ENCODE results near the gene C5orf34.
"Not testable (repeated sequence)": the region's sequence is repeated elsewhere in the genome, so short reads cannot be mapped to it uniquely, and the experiment has no call there.

The C5orf34 gene, protein sequence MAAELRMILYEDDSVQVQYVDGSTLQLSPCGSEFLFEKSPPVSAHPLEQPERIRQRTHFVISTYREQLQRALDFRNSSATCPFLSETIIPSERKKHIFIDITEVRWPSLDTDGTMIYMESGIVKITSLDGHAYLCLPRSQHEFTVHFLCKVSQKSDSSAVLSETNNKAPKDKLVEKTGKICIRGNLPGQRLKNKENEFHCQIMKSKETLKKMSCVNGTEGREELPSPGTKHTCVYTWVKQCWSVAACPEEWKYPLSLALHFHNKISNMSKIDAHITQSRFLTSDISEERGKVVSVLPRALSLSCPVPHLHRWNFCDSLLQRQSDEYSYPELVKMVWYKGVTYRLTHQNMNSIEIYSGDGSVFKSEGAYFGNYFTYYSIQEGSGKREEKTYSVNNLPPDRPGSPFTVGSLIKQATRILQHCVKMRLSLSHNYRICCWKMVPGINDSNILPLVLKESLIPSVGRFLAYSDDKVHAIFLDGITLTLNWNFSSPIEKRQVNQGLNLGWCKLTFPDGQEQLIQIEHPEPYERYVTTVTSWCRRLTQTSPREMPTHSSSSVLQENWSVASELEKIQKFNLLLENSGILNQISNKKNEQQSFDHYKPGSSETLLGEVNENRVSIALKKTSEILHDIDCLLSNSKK

DNA sequence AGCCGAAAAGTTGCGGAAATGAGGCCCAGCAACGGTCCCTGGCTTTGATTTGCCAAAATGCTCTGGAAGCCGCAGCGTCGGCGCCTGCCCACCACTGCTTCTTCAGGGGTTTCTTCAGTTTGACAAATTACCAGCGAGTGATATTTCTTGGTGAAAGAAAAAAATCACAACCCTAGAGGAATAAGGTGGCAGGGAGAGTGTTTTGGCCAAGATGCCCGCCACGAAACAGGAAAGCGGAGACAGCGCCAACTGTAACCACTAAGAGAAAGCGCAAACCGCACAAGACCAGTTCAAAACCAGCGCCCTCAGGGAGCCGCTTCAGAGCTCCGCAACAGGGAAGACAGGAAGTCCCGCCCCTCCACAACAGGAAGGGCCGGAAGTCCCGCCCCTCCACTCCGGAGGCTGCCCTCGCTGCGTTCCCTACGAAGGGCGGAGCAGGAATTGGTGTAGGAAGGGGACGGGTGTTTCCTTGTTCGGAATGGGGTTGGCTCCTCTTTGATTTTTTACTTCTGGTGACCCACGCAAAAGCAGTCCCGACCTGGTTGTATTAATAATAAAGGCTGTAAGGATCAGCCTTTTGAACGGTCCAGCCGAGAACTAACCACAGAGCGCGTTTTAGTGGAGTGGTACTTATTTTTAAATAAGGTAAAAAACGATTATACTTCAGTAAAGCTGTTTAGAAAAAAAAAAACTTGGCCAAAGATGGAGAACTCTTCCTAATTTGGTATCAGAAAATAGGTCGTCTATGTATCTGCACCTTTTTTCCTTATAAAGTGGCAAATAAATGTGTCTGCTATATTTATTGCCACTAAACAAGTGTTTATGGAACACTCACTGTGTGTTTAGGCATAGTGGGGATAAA is at the start of gene C5orf34:
Gene C5orf34, minus strand, starts transcription at position 333 of the 862 bp plus-strand sequence. CDS start 5,809 bp downstream, outside the sequence.
- DNase-seq (ENCODE audit: low read depth), result peak; percentile 97
- TF ChIP-seq, protein P1, sequence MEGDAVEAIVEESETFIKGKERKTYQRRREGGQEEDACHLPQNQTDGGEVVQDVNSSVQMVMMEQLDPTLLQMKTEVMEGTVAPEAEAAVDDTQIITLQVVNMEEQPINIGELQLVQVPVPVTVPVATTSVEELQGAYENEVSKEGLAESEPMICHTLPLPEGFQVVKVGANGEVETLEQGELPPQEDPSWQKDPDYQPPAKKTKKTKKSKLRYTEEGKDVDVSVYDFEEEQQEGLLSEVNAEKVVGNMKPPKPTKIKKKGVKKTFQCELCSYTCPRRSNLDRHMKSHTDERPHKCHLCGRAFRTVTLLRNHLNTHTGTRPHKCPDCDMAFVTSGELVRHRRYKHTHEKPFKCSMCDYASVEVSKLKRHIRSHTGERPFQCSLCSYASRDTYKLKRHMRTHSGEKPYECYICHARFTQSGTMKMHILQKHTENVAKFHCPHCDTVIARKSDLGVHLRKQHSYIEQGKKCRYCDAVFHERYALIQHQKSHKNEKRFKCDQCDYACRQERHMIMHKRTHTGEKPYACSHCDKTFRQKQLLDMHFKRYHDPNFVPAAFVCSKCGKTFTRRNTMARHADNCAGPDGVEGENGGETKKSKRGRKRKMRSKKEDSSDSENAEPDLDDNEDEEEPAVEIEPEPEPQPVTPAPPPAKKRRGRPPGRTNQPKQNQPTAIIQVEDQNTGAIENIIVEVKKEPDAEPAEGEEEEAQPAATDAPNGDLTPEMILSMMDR (IDR thresholded peaks at IDR 0.05; ENCODE audit: insufficient read depth, low read depth, low read length, missing control alignments), result no peak

DNA sequence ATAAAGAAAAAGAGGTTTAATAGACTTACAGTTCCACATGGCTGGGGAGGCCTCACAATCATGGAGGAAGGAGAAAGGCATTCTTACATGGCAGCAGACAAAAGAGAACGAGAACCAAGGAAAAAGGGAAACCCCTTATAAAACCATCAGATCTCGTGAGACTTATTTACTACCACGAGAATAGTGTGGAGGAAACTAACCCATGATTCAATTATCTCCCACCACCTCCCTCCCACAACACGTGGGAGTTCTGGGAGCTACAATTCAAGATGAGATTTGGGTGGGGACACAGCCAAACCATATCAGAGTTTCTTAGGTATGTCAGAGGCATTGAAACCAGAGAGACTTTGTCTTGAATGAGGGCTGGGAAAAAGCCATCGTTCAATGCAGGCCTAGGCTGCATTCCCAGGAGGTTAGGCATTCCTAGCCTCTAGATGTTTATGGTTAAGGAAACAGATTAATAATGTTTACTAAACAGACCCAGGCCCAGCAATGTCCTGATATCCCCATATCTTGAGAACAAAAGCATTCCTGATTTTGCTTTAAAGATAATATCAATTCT is 49.4 kb upstream of the C5orf34 start:
- TF ChIP-seq, protein P1 (IDR thresholded peaks at IDR 0.05; ENCODE audit: insufficient read depth, low read depth, low read length, missing control alignments), result no peak
- DNase-seq (ENCODE audit: low read depth), result no peak
- no peak overlapping the region for H3K4me3 ChIP-seq (ENCODE audit: low read length)

More for the DNA sequence above, at the start of gene C5orf34:
- H3K4me3 ChIP-seq (ENCODE audit: low read length), result peak within 1 kb of the TSS; percentile 78

DNA sequence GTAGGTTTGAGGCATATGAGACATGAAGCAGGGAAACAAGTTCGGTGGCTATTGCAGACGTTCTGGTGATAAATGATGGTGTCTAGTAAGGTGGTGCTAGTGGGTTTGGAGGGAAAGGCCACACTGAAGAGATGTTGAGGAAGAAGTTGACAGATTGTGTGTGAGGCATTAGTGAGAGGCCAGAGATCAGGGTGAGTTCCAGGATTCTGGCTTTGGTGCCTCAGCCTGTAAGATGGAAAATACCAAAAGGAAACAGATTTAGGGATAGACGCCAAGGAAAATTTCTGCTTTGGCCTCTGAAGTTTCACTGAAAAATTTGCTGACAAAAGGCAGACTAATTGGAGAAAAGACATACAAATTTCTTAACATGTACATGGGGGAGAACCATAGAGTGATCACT is 48.4 kb upstream of the C5orf34 start:
- TF ChIP-seq, protein P1 (IDR thresholded peaks at IDR 0.05; ENCODE audit: insufficient read depth, low read depth, low read length, missing control alignments), result no peak
- no peak overlapping the region for H3K4me3 ChIP-seq (ENCODE audit: low read length)
- no peak for DNase-seq (ENCODE audit: low read depth)

DNA sequence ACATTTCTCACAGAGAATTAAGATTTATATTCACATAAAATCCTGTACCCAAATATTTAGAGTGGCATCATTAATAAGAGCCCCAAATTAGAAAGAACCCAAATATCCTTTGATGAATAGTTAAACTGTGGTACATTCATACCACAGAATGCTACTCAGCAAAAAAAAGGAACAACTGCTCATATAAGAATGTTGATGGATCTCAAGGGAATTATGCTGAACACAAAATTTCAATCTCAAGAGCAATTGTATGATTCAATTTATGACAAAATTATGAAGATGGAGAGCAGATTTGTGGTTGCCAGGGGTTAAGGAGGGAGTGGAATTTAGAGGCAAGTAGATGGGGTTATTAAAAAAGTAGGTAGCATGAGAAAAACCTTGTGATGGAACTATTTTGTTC is 46.4 kb upstream of the C5orf34 start:
- TF ChIP-seq, protein P1 (IDR thresholded peaks at IDR 0.05; ENCODE audit: insufficient read depth, low read depth, low read length, missing control alignments), result no peak
- DNase-seq (ENCODE audit: low read depth), result no peak
- H3K4me3 ChIP-seq (ENCODE audit: low read length), result no peak overlapping the region

DNA sequence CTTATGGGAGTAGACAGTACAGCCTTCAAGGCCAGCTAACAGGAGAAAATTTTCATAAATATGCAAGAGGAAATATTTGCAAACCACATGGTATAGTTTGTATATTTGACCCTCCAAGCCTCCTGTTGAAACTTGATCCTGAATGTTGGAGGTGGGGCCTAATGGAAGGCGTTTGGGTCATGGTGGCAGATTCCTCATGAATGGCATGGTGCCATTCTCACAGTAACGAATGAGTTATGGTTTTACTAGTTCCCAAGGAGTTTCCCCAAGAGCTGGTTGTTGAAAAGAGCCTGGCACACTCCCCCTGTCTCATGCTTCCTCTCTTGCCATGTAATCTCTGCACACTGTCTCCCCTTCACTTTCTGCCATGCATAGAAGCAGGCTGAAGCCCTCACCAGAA is 45.2 kb upstream of the C5orf34 start:
- no peak overlapping the region for H3K4me3 ChIP-seq (ENCODE audit: low read length)
- TF ChIP-seq, protein P1 (IDR thresholded peaks at IDR 0.05; ENCODE audit: insufficient read depth, low read depth, low read length, missing control alignments), result no peak
- DNase-seq (ENCODE audit: low read depth), result peak; percentile 52

DNA sequence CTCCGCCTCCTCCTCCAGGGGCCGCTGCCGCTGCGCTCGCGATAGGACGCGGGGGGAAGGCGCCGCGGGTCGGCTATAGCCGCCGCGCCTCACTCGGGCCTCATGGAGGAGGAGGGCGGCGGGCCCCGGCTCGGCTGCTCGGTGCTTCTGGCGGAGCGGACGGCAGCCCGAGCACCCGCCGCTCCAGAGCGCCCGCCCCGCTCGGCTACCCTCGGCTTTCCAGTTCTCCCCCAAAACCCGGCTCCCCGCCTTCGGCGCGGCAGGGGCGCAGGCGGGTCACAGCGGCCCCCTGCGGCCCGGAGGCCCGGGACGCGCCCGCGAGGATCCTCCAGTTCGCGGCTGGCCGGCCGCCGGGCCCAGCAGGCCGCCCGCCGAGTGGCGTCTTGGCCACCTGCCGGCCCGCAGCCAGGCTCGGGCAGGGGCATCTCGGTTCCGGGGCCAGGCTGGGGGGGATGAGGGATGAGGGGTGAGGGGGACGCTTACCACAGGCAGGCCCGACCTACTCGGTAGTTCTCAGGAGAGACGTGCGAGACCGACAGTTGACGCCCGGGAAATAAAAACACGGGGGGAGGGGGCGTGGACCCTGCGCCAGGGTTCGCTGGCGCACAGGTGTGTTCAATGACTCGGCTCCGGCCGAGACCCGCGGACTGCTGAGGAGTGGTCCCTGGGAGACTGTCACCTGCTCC is 42.1 kb upstream of the C5orf34 start, which contains the start of gene PAIP1:
Gene PAIP1, minus strand, starts transcription at position 221 of the 686 bp plus-strand sequence. CDS start 231 bp downstream, outside the sequence.
- TF ChIP-seq, protein P1 (IDR thresholded peaks at IDR 0.05; ENCODE audit: insufficient read depth, low read depth, low read length, missing control alignments), result peak; percentile 21
- peak; percentile 93 for DNase-seq (ENCODE audit: low read depth)
- H3K4me3 ChIP-seq (ENCODE audit: low read length), result peak within 1 kb of the TSS; percentile 67

DNA sequence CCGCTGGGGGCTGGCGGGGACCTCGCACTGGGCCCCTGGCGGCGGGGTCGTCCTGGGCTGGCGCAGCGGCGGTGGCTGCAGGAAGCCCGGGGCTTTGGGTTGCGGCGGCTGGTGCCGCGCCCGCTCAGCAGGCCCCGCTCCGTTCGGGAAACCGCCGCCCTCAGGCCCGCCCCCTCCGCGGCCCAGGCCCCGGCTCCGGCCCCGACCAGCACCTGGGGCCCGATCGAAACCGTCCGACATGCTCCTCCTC is 41.6 kb upstream of the C5orf34 start:
- not testable (repeated sequence) for DNase-seq (ENCODE audit: low read depth)
- H3K4me3 ChIP-seq (ENCODE audit: low read length), result peak overlapping the region; percentile 67
